ENCODE measurements around the gene SPDYE3. TPM values are rescaled to one million over a fixed set of nuclear protein-coding genes. Genes with fewer than 3 reads are reported as not detected.
"Not testable (repeated sequence)": the region's sequence is repeated elsewhere in the genome, so short reads cannot be mapped to it uniquely, and the experiment has no call there.

Gene SPDYE3
- polyA plus RNA-seq (2011; rRNA removed): 0.04 TPM in 1 of 2 replicates, not detected in the other
- not detected in 2 replicates for polyA plus RNA-seq (2012; cell fraction: cytosol; rRNA removed)
- not detected in 2 replicates for polyA plus RNA-seq (2012; cell fraction: nucleus; rRNA removed)
- 0.04 TPM in 1 of 3 replicates, not detected in the others for polyA plus RNA-seq (2017; fragmentation: RNase III; extraction: RNeasy Plus Mini Kit Qiagen cat#74134 plus additional on column Dnase treatment)
- polyA minus RNA-seq (2011; rRNA and poly(A)+ RNA removed): not detected in 2 replicates

- POLR2A ChIA-PET; H3K9me3 ChIP-seq; CTCF ChIA-PET; H3K4me3 ChIP-seq; H3K4me2 ChIP-seq; H3K27ac ChIP-seq; FAIRE-seq; ATAC-seq; H3K4me1 ChIP-seq; DNase-seq (ENCODE audit: low read depth in 1 of 2, low spot score in 1 of 2): not testable (repeated sequence)
- 97% methylated on average over 6 of the region's 8 CpGs for WGBS (ENCODE audit: missing lambda C conversion rate)
These were observed at the start of gene SPDYE3 for GRCh38 chr7:100307402-100307801. TSS of gene SPDYE3 (plus strand) at chr7:100307702. CDS start at chr7:100307886, 184 bp downstream.

GRCh38 chr7:100259984-100260383, 47.5 kb upstream of the SPDYE3 start:
- not testable (repeated sequence) for H3K27ac ChIP-seq; DNase-seq (ENCODE audit: low read depth in 1 of 2, low spot score in 1 of 2)

GRCh38 chr7:100262896-100263295, 44.6 kb upstream of the SPDYE3 start:
- H3K4me2 ChIP-seq; H3K9me3 ChIP-seq; ATAC-seq; H3K4me3 ChIP-seq; FAIRE-seq; DNase-seq (ENCODE audit: low read depth in 1 of 2, low spot score in 1 of 2); POLR2A ChIA-PET: not testable (repeated sequence)
- H3K4me1 ChIP-seq: peaks cover 41% of the 10 kb centered on the region
- CTCF ChIA-PET: interaction anchor here (0.5 to 0.6 kb wide), 2 partner anchors 14 to 16 kb away, joined by 3 to 5 read pairs; no protein-coding TSS in a partner anchor
- 0 out of 6 replicates have a peak overlapping the region, but pooled peaks of 1 of the 2 experiments have one; percentile 48 for H3K27ac ChIP-seq
- 94% methylated on average over 4 of the region's 4 CpGs for WGBS (ENCODE audit: missing lambda C conversion rate)

More at GRCh38 chr7:100259984-100260383, 47.5 kb upstream of the SPDYE3 start:
- H3K4me2 ChIP-seq, POLR2A ChIA-PET, CTCF ChIA-PET, H3K4me3 ChIP-seq, FAIRE-seq, H3K9me3 ChIP-seq: not testable (repeated sequence)
- ATAC-seq: 0 out of 6 replicates have a peak, but pooled peaks have one; percentile 15 to 25
- 84% methylated on average over 8 of the region's 8 CpGs for WGBS (ENCODE audit: missing lambda C conversion rate)
- peaks cover 13% of the 10 kb centered on the region for H3K4me1 ChIP-seq

- 83% methylated on average over 4 of the region's 4 CpGs for WGBS (ENCODE audit: missing lambda C conversion rate)
- DNase-seq (ENCODE audit: low read depth in 1 of 2, low spot score in 1 of 2); ATAC-seq; H3K9me3 ChIP-seq; CTCF ChIA-PET; FAIRE-seq; H3K4me3 ChIP-seq; POLR2A ChIA-PET: not testable (repeated sequence)
- peak overlapping the region; percentile 59; the same call in 2 of the 3 replicates for H3K4me2 ChIP-seq
- H3K27ac ChIP-seq: peak overlapping the region; percentile 60 to 69; a peak in 5 of 6 replicates
- peaks cover 51% of the 10 kb centered on the region for H3K4me1 ChIP-seq
These were observed 43.3 kb upstream of the SPDYE3 start for GRCh38 chr7:100264223-100264622.

- H3K9me3 ChIP-seq, H3K4me3 ChIP-seq, CTCF ChIA-PET, FAIRE-seq: not testable (repeated sequence)
- DNase-seq (ENCODE audit: low read depth in 1 of 2, low spot score in 1 of 2) (peak in 1 of 2 experiments; percentile 85), ATAC-seq (peak; percentile 16 to 70; a peak in 3 of 6 replicates)
- peak overlapping the region; percentile 67 to 77 for H3K27ac ChIP-seq
- WGBS (ENCODE audit: missing lambda C conversion rate): 24% methylated on average over 7 of the region's 7 CpGs
- H3K4me1 ChIP-seq: peaks cover 56% of the 10 kb centered on the region
- peak overlapping the region; percentile 59 for H3K4me2 ChIP-seq
- POLR2A ChIA-PET: interaction anchor here (0.6 kb wide), 1 partner anchor 65 kb away, joined by 4 read pairs; no protein-coding TSS in a partner anchor
- TF ChIP-seq GATA3 (IDR thresholded peaks at IDR 0.05; ENCODE audit: borderline replicate concordance): peak; percentile 65
- TF ChIP-seq CEBPB (IDR thresholded peaks at IDR 0.05): peak in 1 of 2 experiments; percentile 32; a peak in 1 of 4 replicates
- TF ChIP-seq JUN (IDR thresholded peaks at IDR 0.05): peak in 1 of 2 experiments; percentile 19; a peak in 1 of 5 replicates
- peak; percentile 91 for TF ChIP-seq HOXB5 (CRISPR knock-in tag; IDR thresholded peaks at IDR 0.05)
These were observed 42.8 kb upstream of the SPDYE3 start for GRCh38 chr7:100264669-100265165.

- POLR2A ChIA-PET, H3K4me3 ChIP-seq, H3K9me3 ChIP-seq, FAIRE-seq, CTCF ChIA-PET: not testable (repeated sequence)
- ATAC-seq (peak in 1 of 2 experiments; percentile 6; a peak in 1 of 6 replicates), DNase-seq (ENCODE audit: low read depth in 1 of 2, low spot score in 1 of 2) (peak in 1 of 2 experiments; percentile 41)
- H3K4me1 ChIP-seq: peaks cover 56% of the 10 kb centered on the region
- H3K4me2 ChIP-seq: peak overlapping the region; percentile 11; the same call in 2 of the 3 replicates
- WGBS (ENCODE audit: missing lambda C conversion rate): 92% methylated on average over 5 of the region's 5 CpGs
- H3K27ac ChIP-seq: peak overlapping the region; percentile 67 to 77; a peak in 5 of 6 replicates
These were observed 41.7 kb upstream of the SPDYE3 start for GRCh38 chr7:100265851-100266250.

- H3K27ac ChIP-seq: peak overlapping the region; percentile 32 to 77; a peak in 5 of 6 replicates
- no peaks in the 10 kb centered on the region for H3K9me3 ChIP-seq
- ChIA-PET POLR2A (no interaction called here), CTCF (no interaction called here)
- DNase-seq (ENCODE audit: low read depth in 1 of 2, low spot score in 1 of 2): no peak
- TF ChIP-seq ZFP36 (IDR thresholded peaks at IDR 0.05; ENCODE audit: borderline replicate concordance, partially characterized antibody): peak; percentile 89
- no peak for TF ChIP-seq SMC3 (IDR thresholded peaks at IDR 0.05)
- no peak for TF ChIP-seq ESRRA (IDR thresholded peaks at IDR 0.05; ENCODE audit: borderline replicate concordance, low read length)
- H3K4me1 ChIP-seq: peaks cover 56% of the 10 kb centered on the region
- no peak overlapping the region for H3K4me3 ChIP-seq
- 85% methylated on average over 10 of the region's 10 CpGs for WGBS (ENCODE audit: missing lambda C conversion rate)
- ATAC-seq: no peak
- H3K4me2 ChIP-seq: peak overlapping the region; percentile 11; the same call in 2 of the 3 replicates
- no peak for FAIRE-seq
These were observed 40.7 kb upstream of the SPDYE3 start for GRCh38 chr7:100266576-100267354.

Data from A549 (cell line).